Activated CD4-positive, alpha-beta memory T cell treated with anti-CD3 and anti-CD28 coated beads, Interleukin-2, amount 10 ng/mL, durations not matched to agents 7 days and 5 days (primary cell): ENCODE data around the gene ZC3H15. TPM values are rescaled to one million over a fixed set of nuclear protein-coding genes. Genes with fewer than 3 reads are reported as not detected.
"Not testable (repeated sequence)": the region's sequence is repeated elsewhere in the genome, so short reads cannot be mapped to it uniquely, and the experiment has no call there.

ENCODE experiments used
- CTCF ChIA-PET: fragments of 350-600 bp; sonication (Branson Sonifier 250); formaldehyde crosslinking; loops from one replicate; lab custom pipeline; 2021; ENCODE audit warnings: antibody characterized with exemption, inconsistent platforms; lab: Charles Lee
- POLR2A ChIA-PET: fragments of 350-600 bp; sonication (Branson Sonifier 250); formaldehyde crosslinking; loops from one replicate; lab custom pipeline; 2021; ENCODE audit warnings: antibody characterized with exemption; lab: Charles Lee
- DNase-seq: peaks from one replicate; pipeline ENCODE4 v3.0.0-alpha.2; 2020
- H3K27ac Mint-ChIP-seq: one replicate; pipeline ENCODE4 v1.8.0; 2021; ENCODE audit warnings: mild to moderate bottlenecking, mixed read lengths
- H3K27me3 Mint-ChIP-seq: one replicate; pipeline ENCODE4 v1.8.0; 2021; ENCODE audit warnings: mixed read lengths
- H3K36me3 Mint-ChIP-seq: one replicate; pipeline ENCODE4 v1.8.0; 2021; ENCODE audit warnings: low read depth, mixed read lengths
- H3K4me1 Mint-ChIP-seq: one replicate; pipeline ENCODE4 v1.8.0; 2021; ENCODE audit warnings: mixed read lengths
- H3K4me3 Mint-ChIP-seq: one replicate; pipeline ENCODE4 v1.8.0; 2021; ENCODE audit warnings: mild to moderate bottlenecking, mixed read lengths
- H3K9me3 Mint-ChIP-seq: one replicate; pipeline ENCODE4 v1.8.0; 2021; ENCODE audit warnings: mixed read lengths
- total RNA-seq, 2 experiments: library from RNA; stranded (reverse); gene quantifications; one replicate each; pipeline ENCODE4 v1.2.3, GENCODE V29; 2021

Gene ZC3H15
- total RNA-seq, 2 experiments from 2014 or later = 63.3 to 67.5 TPM

GRCh38 chr2:186503827-186504606 lies 18.0 kb downstream of the ZC3H15 start:
- ChIA-PET POLR2A (interaction anchor here (0.9 to 2.5 kb wide), 3 partner anchors 19 to 138 kb away, joined by 3 to 9 read pairs (median 5); partner anchors contain the start of gene ZC3H15), CTCF (interaction anchor here (0.8 to 5.9 kb wide), 10 partner anchors 8 to 139 kb away, joined by 3 to 94 read pairs (median 5); partner anchors contain the start of genes ITGAV and ZC3H15)
- DNase-seq = no peak
- H3K4me1 Mint-ChIP-seq = peaks cover 8% of the 10 kb centered on the region
- peaks cover 60% of the 10 kb centered on the region for H3K36me3 Mint-ChIP-seq
- H3K9me3 Mint-ChIP-seq = no peaks in the 10 kb centered on the region
- peak overlapping the region; percentile 34 for H3K4me3 Mint-ChIP-seq
- H3K27me3 Mint-ChIP-seq = no peaks in the 10 kb centered on the region
- peak overlapping the region; percentile 63 for H3K27ac Mint-ChIP-seq

- ChIA-PET CTCF (interaction anchor here (3.7 kb wide), 1 partner anchor 133 kb away, joined by 11 read pairs; no protein-coding TSS in a partner anchor), POLR2A (no interaction called here)
- DNase-seq = no peak
- peaks cover 3% of the 10 kb centered on the region for H3K4me1 Mint-ChIP-seq
- no peak overlapping the region for H3K4me3 Mint-ChIP-seq
- no peaks in the 10 kb centered on the region for H3K27me3 Mint-ChIP-seq
- peaks cover 39% of the 10 kb centered on the region for H3K36me3 Mint-ChIP-seq
- H3K9me3 Mint-ChIP-seq = no peaks in the 10 kb centered on the region
- H3K27ac Mint-ChIP-seq = no peak overlapping the region
Measured at GRCh38 chr2:186508263-186508662, 22.2 kb downstream of the ZC3H15 start.

GRCh38 chr2:186515376-186515775 lies 29.3 kb downstream of the ZC3H15 start:
- ChIA-PET POLR2A (no interaction called here), CTCF (no interaction called here)
- no peak overlapping the region for H3K4me3 Mint-ChIP-seq
- H3K36me3 Mint-ChIP-seq = peaks cover 20% of the 10 kb centered on the region
- H3K27ac Mint-ChIP-seq = no peak overlapping the region
- no peak for DNase-seq
- no peaks in the 10 kb centered on the region for H3K27me3 Mint-ChIP-seq
- H3K4me1 Mint-ChIP-seq = no peaks in the 10 kb centered on the region
- no peaks in the 10 kb centered on the region for H3K9me3 Mint-ChIP-seq

GRCh38 chr2:186516396-186516795 lies 30.3 kb downstream of the ZC3H15 start:
- Mint-ChIP-seq H3K9me3 (no peaks in the 10 kb centered on the region), H3K4me1 (no peaks in the 10 kb centered on the region), H3K27me3 (no peaks in the 10 kb centered on the region), H3K27ac (no peak overlapping the region), H3K4me3 (no peak overlapping the region), H3K36me3 (peaks cover 26% of the 10 kb centered on the region)
- DNase-seq = no peak
- CTCF ChIA-PET = interaction anchor here (1.1 kb wide), 1 partner anchor 12 kb away, joined by 3 read pairs; no protein-coding TSS in a partner anchor
- POLR2A ChIA-PET = no interaction called here

GRCh38 chr2:186517090-186517489 lies 31.0 kb downstream of the ZC3H15 start:
- CTCF ChIA-PET = no interaction called here
- H3K4me1 Mint-ChIP-seq = no peaks in the 10 kb centered on the region

GRCh38 chr2:186518291-186518690 lies 32.2 kb downstream of the ZC3H15 start:
- H3K9me3 Mint-ChIP-seq = no peaks in the 10 kb centered on the region
- ChIA-PET CTCF (no interaction called here), POLR2A (no interaction called here)
- no peak for DNase-seq
- no peak overlapping the region for H3K27ac Mint-ChIP-seq
- H3K4me1 Mint-ChIP-seq = no peaks in the 10 kb centered on the region
- H3K27me3 Mint-ChIP-seq = no peaks in the 10 kb centered on the region
- H3K4me3 Mint-ChIP-seq = no peak overlapping the region
- H3K36me3 Mint-ChIP-seq = peaks cover 26% of the 10 kb centered on the region

More at GRCh38 chr2:186517090-186517489, 31.0 kb downstream of the ZC3H15 start:
- POLR2A ChIA-PET = no interaction called here
- H3K36me3 Mint-ChIP-seq = peaks cover 26% of the 10 kb centered on the region
- H3K27ac Mint-ChIP-seq = no peak overlapping the region
- H3K27me3 Mint-ChIP-seq = no peaks in the 10 kb centered on the region
- DNase-seq = no peak
- H3K9me3 Mint-ChIP-seq = no peaks in the 10 kb centered on the region
- H3K4me3 Mint-ChIP-seq = no peak overlapping the region

- Mint-ChIP-seq H3K9me3 (no peaks in the 10 kb centered on the region), H3K27ac (no peak overlapping the region), H3K27me3 (no peaks in the 10 kb centered on the region), H3K4me1 (no peaks in the 10 kb centered on the region), H3K36me3 (peaks cover 23% of the 10 kb centered on the region), H3K4me3 (no peak overlapping the region)
- CTCF ChIA-PET = interaction anchor here (0.9 to 2.0 kb wide), 2 partner anchors 15 to 122 kb away, joined by 3 to 5 read pairs; no protein-coding TSS in a partner anchor
- DNase-seq = no peak
- POLR2A ChIA-PET = no interaction called here
Measured at GRCh38 chr2:186518945-186519344, 32.9 kb downstream of the ZC3H15 start.

- CTCF ChIA-PET, H3K4me1 Mint-ChIP-seq, H3K4me3 Mint-ChIP-seq, H3K9me3 Mint-ChIP-seq, POLR2A ChIA-PET, H3K27ac Mint-ChIP-seq, H3K27me3 Mint-ChIP-seq, DNase-seq: not testable (repeated sequence)
- peaks cover 17% of the 10 kb centered on the region for H3K36me3 Mint-ChIP-seq
Measured at GRCh38 chr2:186521570-186522153, 35.6 kb downstream of the ZC3H15 start.

- no peak for DNase-seq
- Mint-ChIP-seq H3K27me3 (no peaks in the 10 kb centered on the region), H3K27ac (no peak overlapping the region), H3K9me3 (no peaks in the 10 kb centered on the region), H3K4me3 (no peak overlapping the region), H3K36me3 (peaks cover 13% of the 10 kb centered on the region), H3K4me1 (no peaks in the 10 kb centered on the region)
- POLR2A ChIA-PET = no interaction called here
- CTCF ChIA-PET = no interaction called here
Measured at GRCh38 chr2:186522450-186522849, 36.4 kb downstream of the ZC3H15 start.

GRCh38 chr2:186523791-186524190 lies 37.7 kb downstream of the ZC3H15 start:
- ChIA-PET CTCF (no interaction called here), POLR2A (no interaction called here)
- no peak overlapping the region for H3K27ac Mint-ChIP-seq
- H3K9me3 Mint-ChIP-seq = no peaks in the 10 kb centered on the region
- no peak for DNase-seq
- H3K4me3 Mint-ChIP-seq = no peak overlapping the region
- H3K36me3 Mint-ChIP-seq = peaks cover 9% of the 10 kb centered on the region
- no peaks in the 10 kb centered on the region for H3K27me3 Mint-ChIP-seq
- H3K4me1 Mint-ChIP-seq = no peaks in the 10 kb centered on the region

- H3K4me1 Mint-ChIP-seq = no peaks in the 10 kb centered on the region
- peaks cover under 1% of the 10 kb centered on the region for H3K36me3 Mint-ChIP-seq
- ChIA-PET POLR2A (no interaction called here), CTCF (no interaction called here)
- no peak for DNase-seq
- no peaks in the 10 kb centered on the region for H3K27me3 Mint-ChIP-seq
- H3K4me3 Mint-ChIP-seq = no peak overlapping the region
- H3K27ac Mint-ChIP-seq = no peak overlapping the region
- H3K9me3 Mint-ChIP-seq = no peaks in the 10 kb centered on the region
Measured at GRCh38 chr2:186526281-186526680, 40.2 kb downstream of the ZC3H15 start.

GRCh38 chr2:186530314-186530713 lies 44.3 kb downstream of the ZC3H15 start:
- no peaks in the 10 kb centered on the region for H3K27me3 Mint-ChIP-seq
- H3K36me3 Mint-ChIP-seq = no peaks in the 10 kb centered on the region
- H3K4me3 Mint-ChIP-seq = no peak overlapping the region
- no peak for DNase-seq
- no peaks in the 10 kb centered on the region for H3K9me3 Mint-ChIP-seq
- H3K27ac Mint-ChIP-seq = no peak overlapping the region
- CTCF ChIA-PET = no interaction called here
- H3K4me1 Mint-ChIP-seq = no peaks in the 10 kb centered on the region
- POLR2A ChIA-PET = no interaction called here

GRCh38 chr2:186531257-186531775 lies 45.3 kb downstream of the ZC3H15 start:
- Mint-ChIP-seq H3K4me1 (no peaks in the 10 kb centered on the region), H3K36me3 (no peaks in the 10 kb centered on the region), H3K9me3 (no peaks in the 10 kb centered on the region), H3K4me3 (no peak overlapping the region), H3K27ac (no peak overlapping the region), H3K27me3 (no peaks in the 10 kb centered on the region)
- ChIA-PET POLR2A (no interaction called here), CTCF (no interaction called here)
- DNase-seq = no peak
